IMR-90 (cell line): Measurements from ENCODE around the gene RUNX3. TPM values are rescaled to one million over a fixed set of nuclear protein-coding genes. Genes with fewer than 3 reads are reported as not detected.

Source experiments
- ATAC-seq: fragments of 200-7000 bp; cut with Tn5 transposase; 2 replicates; pipeline ENCODE4 v1.9.1; 2020; ENCODE audit warnings: low read depth, mild to moderate bottlenecking, moderate library complexity
- BruUV-seq: library from RNA; stranded (reverse); fragments of 400-500 nt; replicated peaks from 2 replicates; lab custom pipeline; 2021; lab: Mats Ljungman, UMichigan
- CTCF ChIA-PET: fragments of 300-600 bp; formaldehyde crosslinking; extraction: SDS; loops from one replicate; lab custom pipeline; 2021; ENCODE audit warnings: antibody characterized with exemption; lab: Yijun Ruan, JAX
- POLR2A ChIA-PET: fragments of 300-600 bp; sonication (Branson Sonifier 250); formaldehyde crosslinking; loops from one replicate; lab custom pipeline; 2022; ENCODE audit warnings: antibody characterized with exemption; ENCODE audit not compliant: unreplicated experiment; lab: Charles Lee
- DNase-seq: peaks from one replicate; pipeline ENCODE4 v3.0.0; 2013
- H2AFZ ChIP-seq: replicated peaks from 2 replicates; pipeline ENCODE3; 2013; ENCODE audit warnings: low read length, mild to moderate bottlenecking; ENCODE audit not compliant: poor library complexity
- H2AK5ac ChIP-seq: 2 replicates; pipeline ENCODE4 v1.6.1; 2013; ENCODE audit warnings: low read depth, low read length, inconsistent platforms
- H2AK9ac ChIP-seq: replicated peaks from 2 replicates; pipeline ENCODE3; 2013; ENCODE audit warnings: mild to moderate bottlenecking, low read depth, low read length, moderate library complexity; ENCODE audit not compliant: poor library complexity
- H2BK120ac ChIP-seq: 2 replicates; pipeline ENCODE4 v1.6.1; 2013; ENCODE audit warnings: low read depth, low read length, inconsistent platforms
- H2BK15ac ChIP-seq: 3 replicates; pipeline ENCODE4 v1.6.1; 2013; ENCODE audit warnings: low read depth, low read length, inconsistent platforms
- H2BK20ac ChIP-seq: 2 replicates; pipeline ENCODE4 v1.6.1; 2013; ENCODE audit warnings: low read depth, mild to moderate bottlenecking, inconsistent platforms, low read length, moderate library complexity
- H2BK5ac ChIP-seq: 2 replicates; pipeline ENCODE4 v1.6.1; 2013; ENCODE audit warnings: mild to moderate bottlenecking, low read depth, low read length, inconsistent platforms; ENCODE audit not compliant: poor library complexity, severe bottlenecking
- H3K14ac ChIP-seq: replicated peaks from 2 replicates; pipeline ENCODE4 v1.6.1; 2013; ENCODE audit warnings: low read depth, low read length, inconsistent platforms
- H3K18ac ChIP-seq: 2 replicates; pipeline ENCODE4 v1.6.1; 2013; ENCODE audit warnings: low read depth, low read length, control low read depth
- H3K23ac ChIP-seq: 2 replicates; pipeline ENCODE4 v1.6.1; 2013; ENCODE audit warnings: low read depth, low read length, inconsistent platforms
- H3K27ac ChIP-seq: 2 replicates; pipeline ENCODE4 v1.5.1; 2013; ENCODE audit warnings: mild to moderate bottlenecking, control low read depth, low read length; ENCODE audit not compliant: insufficient read depth
- H3K27me3 ChIP-seq: 2 replicates; pipeline ENCODE4 v1.6.1; 2013; ENCODE audit warnings: low read length; ENCODE audit not compliant: control insufficient read depth, insufficient read depth
- H3K36me3 ChIP-seq: 2 replicates; pipeline ENCODE4 v1.6.1; 2013; ENCODE audit warnings: low read length, mixed read lengths; ENCODE audit not compliant: control insufficient read depth, insufficient read depth
- H3K4ac ChIP-seq: 2 replicates; pipeline ENCODE4 v1.6.1; 2013; ENCODE audit warnings: low read depth, low read length, inconsistent platforms
- H3K4me1 ChIP-seq: 2 replicates; pipeline ENCODE4 v1.6.1; 2013; ENCODE audit warnings: low read length, mixed read lengths; ENCODE audit not compliant: control insufficient read depth, insufficient read depth
- H3K4me2 ChIP-seq: 2 replicates; pipeline ENCODE4 v1.6.1; 2013; ENCODE audit warnings: low read depth, mild to moderate bottlenecking, control low read depth, low read length, moderate library complexity
- H3K4me3 ChIP-seq: 2 replicates; pipeline ENCODE4 v1.5.1; 2013; ENCODE audit warnings: low read depth, mild to moderate bottlenecking, control low read depth, low read length, moderate library complexity; ENCODE audit not compliant: insufficient read depth
- H3K56ac ChIP-seq: 2 replicates; pipeline ENCODE4 v1.6.1; 2013; ENCODE audit warnings: low read length, inconsistent platforms; ENCODE audit not compliant: insufficient read depth; ENCODE audit errors: extremely low read depth
- H3K79me1 ChIP-seq, 2 experiments: 2 replicates each; pipeline ENCODE4 v1.6.1; 2013; ENCODE audit warnings: low read length in 2 of 2, inconsistent platforms in 1 of 2, low read depth in 1 of 2
- H3K9ac ChIP-seq: 2 replicates; pipeline ENCODE4 v1.6.1; 2013; ENCODE audit warnings: low read depth, low read length, control low read depth
- H3K9me1 ChIP-seq: 2 replicates; pipeline ENCODE4 v1.6.1; 2013; ENCODE audit warnings: low read length, inconsistent platforms; ENCODE audit not compliant: insufficient read depth
- H3K9me3 ChIP-seq: 2 replicates; pipeline ENCODE4 v1.6.1; 2013; ENCODE audit warnings: low read length; ENCODE audit not compliant: control insufficient read depth, insufficient read depth
- H4K20me1 ChIP-seq: 2 replicates; pipeline ENCODE4 v1.6.1; 2013; ENCODE audit warnings: low read length, inconsistent platforms; ENCODE audit not compliant: insufficient read depth
- H4K5ac ChIP-seq: 2 replicates; pipeline ENCODE4 v1.6.1; 2013; ENCODE audit warnings: mild to moderate bottlenecking, low read depth, low read length, control low read depth
- H4K8ac ChIP-seq, 2 experiments: 2 replicates each; pipeline ENCODE4 v1.6.1; 2013; ENCODE audit warnings: low read depth in 2 of 2, low read length in 2 of 2, control low read depth in 1 of 2, inconsistent platforms in 1 of 2
- H4K91ac ChIP-seq: 2 replicates; pipeline ENCODE4 v1.6.1; 2013; ENCODE audit warnings: low read depth, low read length, inconsistent platforms; ENCODE audit not compliant: insufficient read depth
- CHD1 ChIP-seq: IDR thresholded peaks from 2 replicates; pipeline ENCODE4 v1.6.1; 2012; ENCODE audit warnings: low read depth, low read length, improper control_type of control experiment
- FOS ChIP-seq: fragments of 150-350 bp; IDR thresholded peaks from 2 replicates; pipeline ENCODE4 v1.6.1; 2016; ENCODE audit warnings: low read depth, low read length
- RFX5 ChIP-seq: IDR thresholded peaks from 2 replicates; pipeline ENCODE4 v1.8.0; 2012; ENCODE audit warnings: low read depth, mild to moderate bottlenecking, low read length, moderate library complexity
- WGBS, 2 experiments: methylation state at CpG; one replicate each; pipeline versions ENCODE4 v1.1.5 to v1.1.7; 2013; ENCODE audit warnings: missing lambda C conversion rate in 2 of 2; ENCODE audit not compliant: insufficient read length in 1 of 2; ENCODE audit errors: extremely low coverage in 2 of 2; 5-methylcytosine and 5-hydroxymethylcytosine counted together
- dilution Hi-C: fragments of 300-500 bp; cut with HindIII; formaldehyde crosslinking; loops from one replicate; pipeline ENCODE4 v1.14.3; 2018; ENCODE audit warnings: low sequenced_read_pairs; ENCODE audit not compliant: unreplicated experiment
- in situ Hi-C: fragments of 300-500 bp; cut with MboI; formaldehyde crosslinking; loops from 3 replicates; pipeline ENCODE4 v1.14.3; 2019; ENCODE audit warnings: low sequenced_read_pairs, inconsistent platforms, mixed read lengths
- intact Hi-C: fragments of 100-400 bp; cut with micrococcal nuclease; formaldehyde crosslinking; loops from 2 replicates; pipeline ENCODE4 v1.10.0; 2022
- polyA plus RNA-seq, 3 experiments: library from polyadenylated mRNA; depleted of rRNA; stranded (reverse); fragments of >200 nt; gene quantifications; 2 replicates each; pipeline ENCODE4 v1.2.3, GENCODE V29; 2012; ENCODE audit warnings: low replicate concordance in 1 of 3
- total RNA-seq: library from RNA; depleted of rRNA; stranded (reverse); fragments of >200 nt; gene quantifications from 2 replicates; pipeline ENCODE4 v1.2.3, GENCODE V29; 2012

RUNX3 gene
- total and polyA plus RNA-seq, 2 of the 4 experiments (the other 2 are of a cell fraction) = 0.07 TPM; not detected in 1

DNA sequence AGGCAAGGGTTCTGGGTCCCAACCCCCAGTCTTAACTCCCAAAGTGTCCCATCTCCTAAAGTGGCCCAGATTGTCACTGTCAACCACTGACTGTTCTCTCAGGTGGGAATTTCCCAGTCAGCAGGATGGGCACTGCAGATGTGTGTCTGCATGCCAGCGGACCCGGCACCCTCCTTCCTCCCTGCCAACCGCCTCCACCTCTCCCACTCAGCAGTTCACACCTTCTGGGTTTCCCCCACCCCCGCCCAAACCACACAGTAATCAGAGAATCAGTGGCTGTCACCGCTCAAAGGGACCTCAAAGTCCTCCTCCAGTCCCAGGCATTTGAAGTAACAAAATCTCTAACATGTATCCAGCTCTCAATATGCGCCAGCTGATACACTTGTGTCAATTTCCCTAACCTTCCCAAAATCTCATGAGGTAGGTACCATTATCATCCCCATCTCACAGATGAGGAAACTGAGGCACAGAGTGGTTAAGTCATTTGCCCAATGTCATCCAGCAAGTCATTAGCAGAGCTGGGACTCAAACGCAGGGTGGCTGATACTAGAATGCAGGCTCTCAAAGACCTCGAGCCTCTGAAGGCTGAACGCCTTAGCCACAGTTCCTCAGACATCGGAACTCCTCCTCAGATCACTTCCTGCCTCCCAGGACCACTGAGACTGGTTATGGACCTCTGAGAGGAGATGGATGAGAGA is 4.8 kb downstream of the RUNX3 start:
- WGBS, 2 experiments = 63% methylated on average over 5 of the region's 10 CpGs; no CpG with 5 or more reads in 1 of the 2 experiments
- Histone ChIP-seq H4K5ac (no peak overlapping the region), H2AK5ac (no peak overlapping the region), H2BK120ac (no peak overlapping the region), H3K36me3 (no peaks in the 10 kb centered on the region), H2BK5ac (no peak overlapping the region), H3K9ac (no peak overlapping the region), H3K9me3 (peaks cover 2% of the 10 kb centered on the region; the same call in 1 of the 2 replicates), H2BK20ac (peak overlapping the region; percentile 29; the same call in 1 of the 2 replicates), H2AK9ac (no peak overlapping the region), H3K27ac (no peak overlapping the region), H3K56ac (no peak overlapping the region), H4K8ac (no peak overlapping the region), H3K4me3 (no peak overlapping the region), H3K27me3 (peaks cover 69% of the 10 kb centered on the region), H3K4me2 (no peak overlapping the region), H3K18ac (no peak overlapping the region), H3K4me1 (no peaks in the 10 kb centered on the region), H2AFZ (peak overlapping the region; percentile 9), H2BK15ac (no peak overlapping the region), H3K14ac (no peak overlapping the region), H4K91ac (no peak overlapping the region), H3K79me1 (no peaks in the 10 kb centered on the region), H3K4ac (no peak overlapping the region), H4K20me1 (peaks cover 10% of the 10 kb centered on the region), H3K9me1 (peaks cover 14% of the 10 kb centered on the region), H3K23ac (no peak overlapping the region)
- no TSS peak for BruUV-seq
- in situ Hi-C loops (no loop called here), dilution Hi-C loops (no loop called here), intact Hi-C loops (no loop called here)
- ChIA-PET CTCF (interaction anchor here (0.7 kb wide), 1 partner anchor 1746 kb away, joined by 5 read pairs; no protein-coding TSS in a partner anchor), POLR2A (no interaction called here)
- ATAC-seq (no peak), DNase-seq (no peak)
- no peak for TF ChIP-seq RFX5
- TF ChIP-seq FOS = no peak
- no peak for TF ChIP-seq CHD1
